ENCODE results near the gene PODXL.

The PODXL gene

GRCh38 chr7:131530137-131530536 lies 26.3 kb downstream of the PODXL start:
- no peaks in the 10 kb centered on the region; the same call in none of the 2 replicates for H3K27me3 ChIP-seq (replicated peaks; ENCODE audit: control insufficient read depth, insufficient read depth, low read length)

GRCh38 chr7:131529617-131530016 lies 26.8 kb downstream of the PODXL start:
- no peaks in the 10 kb centered on the region for H3K36me3 ChIP-seq (ENCODE audit: control insufficient read depth, insufficient read depth, low read length)
- no peaks in the 10 kb centered on the region; the same call in 1 of the 2 replicates for H3K27me3 ChIP-seq (replicated peaks; ENCODE audit: control insufficient read depth, insufficient read depth, low read length)
- H3K4me3 ChIP-seq (replicated peaks; ENCODE audit: low read depth, low read length), result no peak overlapping the region
- TF ChIP-seq CTCF (IDR thresholded peaks at IDR 0.05; ENCODE audit: insufficient read depth, low read length, poor library complexity, severe bottlenecking), result no peak
- DNase-seq (ENCODE audit: extremely low read depth, insufficient read length), result no peak

More at GRCh38 chr7:131530137-131530536, 26.3 kb downstream of the PODXL start:
- Histone ChIP-seq H3K36me3 (ENCODE audit: control insufficient read depth, insufficient read depth, low read length) (no peaks in the 10 kb centered on the region), H3K4me3 (replicated peaks; ENCODE audit: low read depth, low read length) (no peak overlapping the region)
- no peak for DNase-seq (ENCODE audit: extremely low read depth, insufficient read length)
- no peak for TF ChIP-seq CTCF (IDR thresholded peaks at IDR 0.05; ENCODE audit: insufficient read depth, low read length, poor library complexity, severe bottlenecking)

DNA sequence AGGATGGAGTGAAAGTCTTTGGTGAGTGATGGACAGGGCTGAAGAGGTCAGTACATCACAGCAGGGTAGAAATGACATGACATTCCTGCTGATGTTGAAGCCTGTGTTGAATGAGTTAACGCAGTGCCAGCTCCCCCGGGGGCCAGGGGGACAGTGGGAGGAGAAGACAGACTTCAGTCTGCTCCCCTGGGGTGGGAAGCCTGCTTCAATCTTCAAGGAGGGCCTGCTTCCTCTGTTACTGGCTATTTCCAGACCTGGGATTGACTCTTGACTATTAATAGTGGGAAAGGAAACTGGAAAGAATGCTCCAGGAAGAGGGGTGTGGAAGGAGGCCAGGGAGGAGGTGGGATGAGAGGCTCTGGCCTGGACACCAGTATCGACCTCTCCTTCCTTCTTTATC lies 27.2 kb downstream of the PODXL start:
- Histone ChIP-seq H3K36me3 (ENCODE audit: control insufficient read depth, insufficient read depth, low read length) (no peaks in the 10 kb centered on the region), H3K27me3 (replicated peaks; ENCODE audit: control insufficient read depth, insufficient read depth, low read length) (no peaks in the 10 kb centered on the region; the same call in 1 of the 2 replicates), H3K4me3 (replicated peaks; ENCODE audit: low read depth, low read length) (no peak overlapping the region)
- no peak for DNase-seq (ENCODE audit: extremely low read depth, insufficient read length)
- no peak for TF ChIP-seq CTCF (IDR thresholded peaks at IDR 0.05; ENCODE audit: insufficient read depth, low read length, poor library complexity, severe bottlenecking)

- Histone ChIP-seq H3K27me3 (replicated peaks; ENCODE audit: control insufficient read depth, insufficient read depth, low read length) (no peaks in the 10 kb centered on the region; the same call in 1 of the 2 replicates), H3K36me3 (ENCODE audit: control insufficient read depth, insufficient read depth, low read length) (no peaks in the 10 kb centered on the region), H3K4me3 (replicated peaks; ENCODE audit: low read depth, low read length) (no peak overlapping the region)
- no peak for TF ChIP-seq CTCF (IDR thresholded peaks at IDR 0.05; ENCODE audit: insufficient read depth, low read length, poor library complexity, severe bottlenecking)
- DNase-seq (ENCODE audit: extremely low read depth, insufficient read length), result no peak
Measured at GRCh38 chr7:131527456-131527855, 29.0 kb downstream of the PODXL start.

DNA sequence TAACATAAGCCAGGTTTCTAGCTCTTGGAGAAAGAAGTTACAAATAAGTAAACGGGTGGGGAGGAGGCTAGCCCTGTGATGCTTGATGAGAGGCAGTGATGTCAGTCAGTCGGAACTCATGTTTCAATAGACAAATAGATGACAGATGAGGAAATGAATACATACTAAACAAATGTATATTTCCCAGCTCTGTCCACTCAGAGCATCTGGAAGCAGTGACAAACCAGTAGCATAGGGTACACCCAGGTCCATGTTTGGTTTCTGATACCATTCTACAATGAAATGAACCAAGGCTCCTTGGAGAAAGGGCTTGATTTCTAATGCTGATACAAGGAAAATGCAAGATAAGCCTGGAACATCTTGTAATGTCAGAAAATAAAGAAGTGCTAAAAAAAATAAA lies 30.6 kb downstream of the PODXL start:
- TF ChIP-seq CTCF (IDR thresholded peaks at IDR 0.05; ENCODE audit: insufficient read depth, low read length, poor library complexity, severe bottlenecking), result no peak
- no peak for DNase-seq (ENCODE audit: extremely low read depth, insufficient read length)
- Histone ChIP-seq H3K27me3 (replicated peaks; ENCODE audit: control insufficient read depth, insufficient read depth, low read length) (no peaks in the 10 kb centered on the region; the same call in 1 of the 2 replicates), H3K36me3 (ENCODE audit: control insufficient read depth, insufficient read depth, low read length) (no peaks in the 10 kb centered on the region), H3K4me3 (replicated peaks; ENCODE audit: low read depth, low read length) (no peak overlapping the region)

DNA sequence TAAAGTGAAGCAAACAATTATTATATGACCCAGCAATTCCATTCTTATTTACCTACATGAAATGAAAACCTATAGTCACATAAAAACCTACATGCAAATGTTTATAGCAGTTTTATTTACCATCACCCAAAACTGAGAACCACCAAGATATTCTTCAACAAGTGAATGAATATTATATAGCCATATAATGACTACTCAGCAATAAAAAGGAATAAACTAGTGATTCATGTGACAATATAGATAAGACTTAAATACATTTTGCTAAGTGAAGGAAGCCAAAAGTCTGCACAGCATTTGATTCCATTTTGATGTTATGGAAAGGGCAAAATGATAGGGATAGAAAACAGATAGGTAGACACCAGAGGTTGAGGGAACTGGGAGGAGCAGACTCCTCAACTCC lies 31.7 kb downstream of the PODXL start:
- no peak for DNase-seq (ENCODE audit: extremely low read depth, insufficient read length)
- no peaks in the 10 kb centered on the region for H3K36me3 ChIP-seq (ENCODE audit: control insufficient read depth, insufficient read depth, low read length)
- no peak for TF ChIP-seq CTCF (IDR thresholded peaks at IDR 0.05; ENCODE audit: insufficient read depth, low read length, poor library complexity, severe bottlenecking)
- H3K27me3 ChIP-seq (replicated peaks; ENCODE audit: control insufficient read depth, insufficient read depth, low read length), result no peaks in the 10 kb centered on the region; the same call in 1 of the 2 replicates
- H3K4me3 ChIP-seq (replicated peaks; ENCODE audit: low read depth, low read length), result no peak overlapping the region
